Measurements from ENCODE around the gene CENPA.
"Not testable (repeated sequence)": the region's sequence is repeated elsewhere in the genome, so short reads cannot be mapped to it uniquely, and the experiment has no call there.

The CENPA gene

GRCh38 chr2:26760991-26761390 is 24.9 kb upstream of the CENPA start:
- not testable (repeated sequence) for DNase-seq (ENCODE audit: low read depth in 2 of 2)

- DNase-seq (ENCODE audit: low read depth in 2 of 2): no peak
These were observed 22.8 kb upstream of the CENPA start for GRCh38 chr2:26763019-26763418.

- peak; percentile 68 to 75 for DNase-seq (ENCODE audit: low read depth in 2 of 2)
These were observed 21.6 kb upstream of the CENPA start, which contains the start of gene SLC35F6 for GRCh38 chr2:26764078-26764887. Gene SLC35F6 (plus strand): TSS chr2:26764284. CDS start chr2:26764350, 66 bp downstream.

GRCh38 chr2:26764906-26765305 is 20.9 kb upstream of the CENPA start:
- no peak for DNase-seq (ENCODE audit: low read depth in 2 of 2)

- DNase-seq (ENCODE audit: low read depth in 2 of 2): no peak
These were observed 20.2 kb upstream of the CENPA start for GRCh38 chr2:26765475-26766200.

GRCh38 chr2:26767129-26767528 is 18.7 kb upstream of the CENPA start:
- no peak for DNase-seq (ENCODE audit: low read depth in 2 of 2)

GRCh38 chr2:26767894-26768487 is 17.9 kb upstream of the CENPA start:
- DNase-seq (ENCODE audit: low read depth in 2 of 2): no peak

- no peak for DNase-seq (ENCODE audit: low read depth in 2 of 2)
These were observed 17.1 kb upstream of the CENPA start for GRCh38 chr2:26768759-26769088.

GRCh38 chr2:26769089-26769761 is 16.6 kb upstream of the CENPA start:
- no peak for DNase-seq (ENCODE audit: low read depth in 2 of 2)

- DNase-seq (ENCODE audit: low read depth in 2 of 2): no peak
These were observed 14.8 kb upstream of the CENPA start for GRCh38 chr2:26770986-26771586.

- no peak for DNase-seq (ENCODE audit: low read depth in 2 of 2)
These were observed 13.5 kb upstream of the CENPA start for GRCh38 chr2:26772064-26773001.

- DNase-seq (ENCODE audit: low read depth in 2 of 2): no peak
These were observed 9.6 kb upstream of the CENPA start for GRCh38 chr2:26776195-26776800.

GRCh38 chr2:26778098-26778497 is 7.8 kb upstream of the CENPA start:
- DNase-seq (ENCODE audit: low read depth in 2 of 2): no peak

- DNase-seq (ENCODE audit: low read depth in 2 of 2): no peak
These were observed 7.3 kb upstream of the CENPA start for GRCh38 chr2:26778507-26778906.

GRCh38 chr2:26780203-26780760 is 5.6 kb upstream of the CENPA start:
- DNase-seq (ENCODE audit: low read depth in 2 of 2): no peak

GRCh38 chr2:26782876-26783704 is 2.8 kb upstream of the CENPA start:
- DNase-seq (ENCODE audit: low read depth in 2 of 2): no peak

- no peak for DNase-seq (ENCODE audit: low read depth in 2 of 2)
These were observed 1.2 kb upstream of the CENPA start for GRCh38 chr2:26784570-26785234.

- DNase-seq (ENCODE audit: low read depth in 2 of 2): no peak
These were observed 562 bp downstream of the CENPA start for GRCh38 chr2:26786207-26787028.

Measured in stimulated activated CD4-positive, alpha-beta T cell treated with anti-CD3 and anti-CD28 coated beads, Interleukin-4, amount 100 ng/mL, for 48 hours (primary cell).